ENCODE data around the gene LPAR4.

GRCh38 chrX:78753571-78753970 is 6.1 kb downstream of the LPAR4 start:
- TF ChIP-seq CEBPB (IDR thresholded peaks at IDR 0.05; ENCODE audit: low read depth, low read length) (no peak), CHD1 (IDR thresholded peaks at IDR 0.05; ENCODE audit: low read depth, low read length) (no peak), RCOR1 (IDR thresholded peaks at IDR 0.05; ENCODE audit: insufficient replicate concordance, low read length) (no peak), RAD21 (IDR thresholded peaks at IDR 0.05; ENCODE audit: low read length) (no peak), BHLHE40 (IDR thresholded peaks at IDR 0.05; ENCODE audit: low read depth, low read length) (no peak), POLR2A (IDR thresholded peaks at IDR 0.05; ENCODE audit: low read depth, low read length) (no peak), MXI1 (IDR thresholded peaks at IDR 0.05; ENCODE audit: borderline replicate concordance, low read depth, low read length) (no peak), FOS (IDR thresholded peaks at IDR 0.05; ENCODE audit: low read depth, low read length) (no peak)
- TF ChIP-seq, protein P1, sequence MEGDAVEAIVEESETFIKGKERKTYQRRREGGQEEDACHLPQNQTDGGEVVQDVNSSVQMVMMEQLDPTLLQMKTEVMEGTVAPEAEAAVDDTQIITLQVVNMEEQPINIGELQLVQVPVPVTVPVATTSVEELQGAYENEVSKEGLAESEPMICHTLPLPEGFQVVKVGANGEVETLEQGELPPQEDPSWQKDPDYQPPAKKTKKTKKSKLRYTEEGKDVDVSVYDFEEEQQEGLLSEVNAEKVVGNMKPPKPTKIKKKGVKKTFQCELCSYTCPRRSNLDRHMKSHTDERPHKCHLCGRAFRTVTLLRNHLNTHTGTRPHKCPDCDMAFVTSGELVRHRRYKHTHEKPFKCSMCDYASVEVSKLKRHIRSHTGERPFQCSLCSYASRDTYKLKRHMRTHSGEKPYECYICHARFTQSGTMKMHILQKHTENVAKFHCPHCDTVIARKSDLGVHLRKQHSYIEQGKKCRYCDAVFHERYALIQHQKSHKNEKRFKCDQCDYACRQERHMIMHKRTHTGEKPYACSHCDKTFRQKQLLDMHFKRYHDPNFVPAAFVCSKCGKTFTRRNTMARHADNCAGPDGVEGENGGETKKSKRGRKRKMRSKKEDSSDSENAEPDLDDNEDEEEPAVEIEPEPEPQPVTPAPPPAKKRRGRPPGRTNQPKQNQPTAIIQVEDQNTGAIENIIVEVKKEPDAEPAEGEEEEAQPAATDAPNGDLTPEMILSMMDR (conservative IDR thresholded peaks at IDR 0.05; ENCODE audit: low read depth, low read length) = no peak

Measured in IMR-90 (cell line).